ENCODE data around the gene SOX21.

Gene SOX21

DNA sequence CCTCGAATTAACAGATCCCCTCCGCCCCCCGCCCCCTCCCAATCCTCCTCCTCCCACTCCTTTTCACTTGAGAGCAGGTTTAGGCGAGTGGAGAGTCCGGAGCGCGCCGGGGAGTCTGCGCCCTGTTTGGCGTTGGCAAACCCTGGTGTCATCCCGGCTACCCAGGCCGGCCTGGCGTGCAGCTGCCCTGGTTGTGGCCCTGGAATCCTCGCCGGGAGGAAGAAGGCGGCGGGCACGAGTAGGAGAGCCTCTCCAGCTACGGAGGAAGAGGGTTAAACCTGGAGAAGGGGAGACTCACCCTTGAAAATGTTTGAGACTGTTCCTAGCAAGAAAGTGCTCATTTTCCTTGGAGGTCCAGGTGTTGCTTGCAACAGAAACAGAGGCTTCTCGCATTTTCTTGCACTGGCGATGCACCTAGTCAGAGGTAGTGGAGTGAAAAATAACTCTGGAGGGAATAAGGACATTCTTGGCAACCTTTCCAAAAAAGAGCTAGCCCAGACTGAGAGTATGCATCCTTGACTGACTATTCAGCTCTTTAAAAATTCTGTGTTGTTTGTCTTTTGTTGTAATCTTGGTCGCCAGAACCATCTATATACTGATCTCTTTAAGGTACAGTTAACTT is 1.3 kb upstream of the SOX21 start:
- in situ Hi-C loops (cut with HindIII; ENCODE audit: low sequenced_read_pairs), result no loop called here
- peak overlapping the region; percentile 5 for H3K4me3 ChIP-seq (ENCODE audit: low read depth, low read length)
- peak; percentile 7 for DNase-seq (ENCODE audit: low read depth, low spot score)
- TF ChIP-seq, protein P1, sequence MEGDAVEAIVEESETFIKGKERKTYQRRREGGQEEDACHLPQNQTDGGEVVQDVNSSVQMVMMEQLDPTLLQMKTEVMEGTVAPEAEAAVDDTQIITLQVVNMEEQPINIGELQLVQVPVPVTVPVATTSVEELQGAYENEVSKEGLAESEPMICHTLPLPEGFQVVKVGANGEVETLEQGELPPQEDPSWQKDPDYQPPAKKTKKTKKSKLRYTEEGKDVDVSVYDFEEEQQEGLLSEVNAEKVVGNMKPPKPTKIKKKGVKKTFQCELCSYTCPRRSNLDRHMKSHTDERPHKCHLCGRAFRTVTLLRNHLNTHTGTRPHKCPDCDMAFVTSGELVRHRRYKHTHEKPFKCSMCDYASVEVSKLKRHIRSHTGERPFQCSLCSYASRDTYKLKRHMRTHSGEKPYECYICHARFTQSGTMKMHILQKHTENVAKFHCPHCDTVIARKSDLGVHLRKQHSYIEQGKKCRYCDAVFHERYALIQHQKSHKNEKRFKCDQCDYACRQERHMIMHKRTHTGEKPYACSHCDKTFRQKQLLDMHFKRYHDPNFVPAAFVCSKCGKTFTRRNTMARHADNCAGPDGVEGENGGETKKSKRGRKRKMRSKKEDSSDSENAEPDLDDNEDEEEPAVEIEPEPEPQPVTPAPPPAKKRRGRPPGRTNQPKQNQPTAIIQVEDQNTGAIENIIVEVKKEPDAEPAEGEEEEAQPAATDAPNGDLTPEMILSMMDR (IDR thresholded peaks at IDR 0.05; ENCODE audit: low read depth, low read length), result no peak

DNA sequence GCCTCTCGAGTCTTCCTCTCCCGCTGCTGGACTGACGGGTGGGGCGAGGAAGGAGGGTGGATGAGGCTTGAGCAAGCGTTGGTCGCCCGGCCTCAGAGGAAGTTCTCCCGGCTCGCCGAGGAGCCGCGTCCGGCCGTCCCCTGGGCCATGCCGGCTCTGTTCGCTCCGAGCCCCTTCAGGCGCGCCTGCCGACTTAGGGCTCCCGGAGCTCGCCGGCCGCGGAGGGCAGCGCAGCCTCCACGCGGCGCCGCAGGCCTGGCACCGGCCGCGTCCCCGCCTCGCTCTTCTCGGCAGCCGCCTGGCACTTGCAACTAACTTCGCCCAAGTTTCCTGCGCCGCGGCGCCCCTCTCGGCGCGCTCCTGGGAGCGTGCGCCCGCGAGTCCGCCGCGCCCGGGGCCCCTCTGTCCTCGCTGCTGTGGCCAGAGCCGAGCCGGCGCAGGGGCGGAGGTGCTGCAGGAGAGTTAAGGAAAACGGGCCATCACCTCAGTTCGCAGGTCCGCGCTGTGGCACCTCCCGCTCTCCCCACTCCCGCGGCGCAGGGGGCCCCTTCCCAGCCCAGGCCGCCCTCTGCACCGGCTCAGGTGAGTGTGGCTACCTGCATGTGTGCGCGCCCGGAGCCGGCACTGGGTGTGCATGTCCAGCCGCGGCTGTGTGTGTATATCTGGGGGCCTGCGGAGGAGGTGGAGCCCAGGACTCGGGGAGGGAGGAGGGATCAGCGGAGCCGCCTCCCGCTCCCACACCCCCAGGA is 641 bp upstream of the SOX21 start:
- in situ Hi-C loops (cut with HindIII; ENCODE audit: low sequenced_read_pairs), result no loop called here
- peak; percentile 77 for DNase-seq (ENCODE audit: low read depth, low spot score)
- H3K4me3 ChIP-seq (ENCODE audit: low read depth, low read length), result peak overlapping the region; percentile 27
- TF ChIP-seq, protein P1 (IDR thresholded peaks at IDR 0.05; ENCODE audit: low read depth, low read length), result no peak

DNA sequence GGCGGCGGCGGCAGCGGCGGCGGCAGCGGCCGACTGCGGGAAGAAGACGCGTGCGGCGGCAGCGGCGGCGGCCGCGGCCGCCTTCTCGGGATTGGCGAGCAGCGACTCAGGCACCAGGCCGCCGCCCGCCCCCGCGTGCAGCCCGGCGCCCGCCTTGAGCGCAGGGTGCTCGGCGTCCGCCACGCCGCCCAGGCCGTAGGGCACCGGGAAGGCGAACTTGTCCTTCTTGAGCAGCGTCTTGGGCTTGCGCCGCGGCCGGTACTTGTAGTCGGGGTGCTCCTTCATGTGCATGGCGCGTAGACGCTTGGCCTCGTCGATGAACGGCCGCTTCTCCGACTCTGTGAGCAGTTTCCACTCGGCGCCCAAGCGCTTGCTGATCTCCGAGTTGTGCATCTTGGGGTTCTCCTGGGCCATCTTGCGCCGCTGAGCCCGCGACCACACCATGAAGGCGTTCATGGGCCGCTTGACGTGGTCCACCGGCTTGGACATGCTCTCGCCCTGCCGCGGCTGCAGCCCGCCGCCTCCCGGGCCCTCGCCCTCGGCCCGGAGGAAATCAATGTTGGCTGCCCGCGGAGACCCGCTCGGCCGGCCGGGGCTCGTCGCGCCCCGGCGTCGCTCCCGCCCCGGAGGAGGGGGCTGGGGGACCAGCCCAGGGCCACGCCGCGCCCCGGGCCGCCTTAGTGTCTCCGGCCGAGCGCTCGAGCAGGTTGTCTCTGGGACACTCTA is 621 bp downstream of the SOX21 start:
- TF ChIP-seq, protein P1 (IDR thresholded peaks at IDR 0.05; ENCODE audit: low read depth, low read length), result no peak
- in situ Hi-C loops (cut with HindIII; ENCODE audit: low sequenced_read_pairs), result no loop called here
- H3K4me3 ChIP-seq (ENCODE audit: low read depth, low read length), result peak overlapping the region; percentile 27
- peak; percentile 43 for DNase-seq (ENCODE audit: low read depth, low spot score)

DNA sequence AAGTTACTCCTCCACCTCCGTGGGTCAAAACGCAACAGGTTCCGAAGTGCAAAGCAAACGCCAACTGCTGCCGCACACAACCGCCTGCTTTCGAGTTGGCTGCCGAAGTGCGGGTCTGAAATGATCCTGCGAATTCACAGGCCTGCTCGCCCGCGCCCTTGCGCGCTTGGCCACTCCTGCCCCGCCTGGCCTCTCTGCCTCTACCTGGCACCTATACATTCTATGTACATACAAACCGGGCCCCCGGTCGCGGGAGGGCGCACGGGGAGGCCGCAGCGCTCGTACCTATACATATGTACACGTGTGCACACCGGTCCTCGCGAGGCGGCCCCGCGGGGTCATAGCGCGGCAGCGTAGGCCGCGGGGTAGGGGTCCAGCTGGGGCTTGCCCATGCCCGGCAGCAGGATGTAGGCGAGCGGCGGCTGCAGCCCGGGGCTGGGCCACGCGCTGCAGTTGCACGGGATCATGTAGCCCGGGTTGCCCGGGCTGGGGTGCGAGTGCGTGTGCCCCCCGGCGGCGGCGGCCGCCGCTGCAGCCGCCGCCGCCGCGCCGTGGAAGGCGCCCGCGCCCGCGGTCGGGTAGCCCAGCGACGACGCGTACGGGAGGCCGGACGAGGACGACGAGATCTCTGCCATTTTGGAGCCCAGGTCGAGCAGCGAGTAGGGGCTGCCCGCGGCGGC is 1.3 kb downstream of the SOX21 start:
- DNase-seq (ENCODE audit: low read depth, low spot score), result peak; percentile 11
- peak overlapping the region; percentile 27 for H3K4me3 ChIP-seq (ENCODE audit: low read depth, low read length)

DNA sequence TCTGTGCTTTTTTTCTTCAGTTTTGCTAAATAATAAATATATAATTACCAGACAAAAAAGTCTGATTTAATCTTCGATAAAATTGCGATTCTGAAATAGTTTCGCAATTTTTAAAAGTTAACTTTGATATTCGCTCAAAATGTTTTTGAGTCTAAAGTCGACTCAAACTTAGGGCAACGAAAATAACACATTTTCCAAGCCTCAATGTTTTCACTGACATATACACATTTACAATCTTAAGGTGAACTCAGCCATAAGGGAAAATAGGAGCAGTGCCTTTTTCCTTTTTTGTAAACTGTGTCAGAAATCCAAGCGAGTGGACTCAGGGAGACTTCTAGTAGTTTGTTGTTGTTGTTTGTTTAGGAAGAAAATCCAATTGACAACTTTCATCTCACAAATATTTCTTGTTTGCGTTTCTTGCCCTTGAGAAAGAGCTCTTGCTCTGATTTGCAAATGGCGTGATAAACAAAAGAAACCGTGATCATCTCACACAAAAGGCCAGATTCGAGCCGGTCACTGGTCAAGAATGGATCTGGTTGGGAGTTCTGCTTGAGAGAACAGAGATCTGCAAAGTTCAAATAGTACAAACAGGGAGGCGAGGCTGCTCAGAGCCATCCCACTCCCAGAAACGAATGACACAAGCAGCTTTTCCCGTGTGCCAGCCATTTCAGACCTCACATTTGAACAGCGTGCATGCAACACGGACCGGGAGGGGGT is 2.1 kb downstream of the SOX21 start:
- peak; percentile 23 for DNase-seq (ENCODE audit: low read depth, low spot score)
- TF ChIP-seq, protein P1 (IDR thresholded peaks at IDR 0.05; ENCODE audit: low read depth, low read length), result no peak
- in situ Hi-C loops (cut with HindIII; ENCODE audit: low sequenced_read_pairs), result no loop called here
- no peak overlapping the region for H3K4me3 ChIP-seq (ENCODE audit: low read depth, low read length)

More for the DNA sequence above, 1.3 kb downstream of the SOX21 start:
- in situ Hi-C loops (cut with HindIII; ENCODE audit: low sequenced_read_pairs), result no loop called here
- TF ChIP-seq, protein P1 (IDR thresholded peaks at IDR 0.05; ENCODE audit: low read depth, low read length), result no peak
